ENCODE measurements around the gene DYRK2. TPM values are rescaled to one million over a fixed set of nuclear protein-coding genes. Genes with fewer than 3 reads are reported as not detected.
"Not testable (repeated sequence)": the region's sequence is repeated elsewhere in the genome, so short reads cannot be mapped to it uniquely, and the experiment has no call there.

The DYRK2 gene
- polyA plus RNA-seq, 3 donors, result 25.0 to 29.0 (median 27.0) TPM

DNA sequence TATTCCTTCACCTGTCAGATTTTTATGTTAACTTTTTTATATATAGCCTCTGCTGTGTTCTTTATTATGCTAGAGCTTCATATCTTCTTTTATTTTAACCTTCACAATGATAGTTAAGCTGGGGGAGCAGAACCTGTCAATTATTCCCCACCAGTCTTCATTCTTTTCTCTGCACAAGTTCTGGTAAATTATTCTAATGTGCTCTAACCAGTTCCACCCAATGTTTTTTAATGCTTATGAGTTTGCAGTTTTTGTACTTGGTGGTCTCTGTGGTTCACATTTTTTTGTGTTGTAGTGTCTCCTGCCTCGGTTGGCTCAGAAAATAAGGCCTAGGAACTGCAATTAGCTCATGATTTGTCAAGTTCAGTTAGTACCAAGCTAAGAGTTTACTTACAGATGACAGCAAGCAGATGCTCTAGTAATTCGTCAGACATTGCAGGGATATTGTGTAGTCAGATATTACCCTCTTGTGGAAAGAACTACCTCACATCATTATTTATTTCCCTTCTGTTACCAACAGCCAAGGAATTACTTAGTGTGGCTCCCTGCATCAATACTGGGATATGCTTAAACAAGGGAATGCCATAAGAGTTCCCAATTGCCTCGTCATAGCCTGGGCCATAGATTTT, 14.5 kb downstream of the DYRK2 start:
- no peak for DNase-seq (ENCODE audit: extremely low read depth in 1 of 11, low read depth in 9 of 11, low spot score in 4 of 11)

DNA sequence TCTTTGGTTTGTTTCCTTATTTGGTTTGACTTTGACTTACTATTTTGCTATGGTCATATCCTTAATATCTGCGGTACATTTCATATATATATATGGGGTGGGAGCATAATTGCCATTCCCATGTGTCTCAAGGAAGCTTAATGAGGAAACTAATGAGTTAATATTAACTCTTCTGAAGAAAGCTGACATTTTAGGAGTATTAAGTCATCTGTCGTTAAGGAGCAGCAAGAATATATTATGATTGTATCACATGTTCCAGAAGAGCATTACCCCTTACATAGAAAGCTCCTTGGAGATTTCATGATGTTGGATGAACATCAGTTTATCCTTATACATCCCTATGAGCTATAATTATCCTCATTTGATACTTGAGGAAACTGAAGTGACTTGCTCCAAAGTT, 15.6 kb downstream of the DYRK2 start:
- DNase-seq (ENCODE audit: extremely low read depth in 1 of 11, low read depth in 9 of 11, low spot score in 4 of 11), result no peak

DNA sequence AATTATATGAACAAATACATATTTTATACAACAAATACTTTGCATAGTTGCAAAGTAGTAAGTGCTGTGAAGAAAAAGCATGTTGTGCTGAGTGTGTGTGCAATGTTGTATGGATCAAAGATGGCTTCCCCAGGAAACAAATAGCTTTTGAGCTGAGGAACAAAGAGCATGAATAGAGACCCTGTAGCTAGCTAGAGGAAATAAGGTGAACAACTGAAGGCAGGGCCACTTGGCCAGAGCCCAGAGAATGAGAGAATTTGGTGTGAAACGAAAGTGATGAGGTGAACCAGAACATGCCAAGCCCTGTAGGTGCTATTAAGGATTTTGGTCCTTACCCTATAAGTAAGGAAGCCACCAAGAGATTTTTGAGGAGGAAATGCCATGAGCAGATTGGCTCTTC, 17.1 kb downstream of the DYRK2 start:
- no peak for DNase-seq (ENCODE audit: extremely low read depth in 1 of 11, low read depth in 9 of 11, low spot score in 4 of 11)

DNA sequence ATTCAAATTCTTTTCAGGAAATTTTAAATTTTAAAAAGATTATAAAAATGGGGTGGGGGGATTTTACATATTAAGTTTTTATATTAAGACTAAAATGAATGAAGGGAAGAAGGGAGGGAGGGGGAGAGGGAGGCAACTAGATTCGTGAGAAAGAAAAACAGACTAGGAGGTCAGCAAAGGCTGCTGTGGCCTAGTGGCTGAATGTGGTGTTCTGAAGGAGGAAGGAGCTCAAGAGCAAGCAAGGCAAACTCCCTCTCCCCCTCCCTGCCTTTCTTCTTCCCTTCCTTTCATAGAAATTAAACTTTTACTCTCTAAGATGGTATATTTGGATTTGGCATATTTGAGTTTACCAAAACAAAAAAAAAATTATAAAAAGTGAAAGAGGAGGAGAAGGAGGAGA, 18.1 kb downstream of the DYRK2 start:
- no peak for DNase-seq (ENCODE audit: extremely low read depth in 1 of 11, low read depth in 9 of 11, low spot score in 4 of 11)

DNA sequence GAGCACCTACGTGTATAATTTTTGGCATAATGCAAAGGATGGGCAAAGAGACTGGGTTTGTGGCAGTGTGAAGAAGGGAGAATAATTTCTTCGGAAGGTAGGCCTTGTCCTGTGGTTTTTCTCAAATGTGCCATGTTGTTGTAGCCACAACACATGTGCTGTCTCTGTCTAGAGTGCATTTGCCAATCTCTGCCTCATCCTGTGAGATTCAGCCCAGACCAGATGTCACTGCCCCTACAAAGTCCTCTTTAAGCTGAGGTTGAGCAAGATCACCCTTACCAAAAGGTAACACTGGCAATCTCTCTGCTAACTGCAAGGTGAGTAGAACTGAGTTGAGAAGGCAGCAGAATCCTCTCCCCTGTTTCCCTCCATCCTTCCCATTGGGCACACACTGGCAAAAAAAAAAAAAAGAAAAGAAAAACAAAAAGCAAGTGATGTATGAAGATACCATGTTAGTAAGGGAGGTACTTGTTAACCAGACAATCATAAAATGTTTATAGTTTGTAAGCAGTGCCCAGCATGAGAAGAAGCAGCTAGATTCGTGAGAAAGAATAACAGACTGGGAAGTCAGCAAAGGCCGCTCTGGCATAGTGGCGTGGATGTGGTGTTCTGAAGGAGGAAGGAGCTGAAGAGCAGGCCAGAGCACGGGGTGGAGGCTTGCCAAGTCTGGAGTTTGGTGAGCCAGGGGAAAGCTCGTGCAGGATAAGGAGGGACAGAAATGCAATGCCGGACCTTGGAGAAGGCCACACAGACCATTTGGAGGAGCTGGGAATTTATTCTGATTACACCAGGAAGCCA, 18.9 kb downstream of the DYRK2 start:
- no peak for DNase-seq (ENCODE audit: extremely low read depth in 1 of 11, low read depth in 9 of 11, low spot score in 4 of 11)

DNA sequence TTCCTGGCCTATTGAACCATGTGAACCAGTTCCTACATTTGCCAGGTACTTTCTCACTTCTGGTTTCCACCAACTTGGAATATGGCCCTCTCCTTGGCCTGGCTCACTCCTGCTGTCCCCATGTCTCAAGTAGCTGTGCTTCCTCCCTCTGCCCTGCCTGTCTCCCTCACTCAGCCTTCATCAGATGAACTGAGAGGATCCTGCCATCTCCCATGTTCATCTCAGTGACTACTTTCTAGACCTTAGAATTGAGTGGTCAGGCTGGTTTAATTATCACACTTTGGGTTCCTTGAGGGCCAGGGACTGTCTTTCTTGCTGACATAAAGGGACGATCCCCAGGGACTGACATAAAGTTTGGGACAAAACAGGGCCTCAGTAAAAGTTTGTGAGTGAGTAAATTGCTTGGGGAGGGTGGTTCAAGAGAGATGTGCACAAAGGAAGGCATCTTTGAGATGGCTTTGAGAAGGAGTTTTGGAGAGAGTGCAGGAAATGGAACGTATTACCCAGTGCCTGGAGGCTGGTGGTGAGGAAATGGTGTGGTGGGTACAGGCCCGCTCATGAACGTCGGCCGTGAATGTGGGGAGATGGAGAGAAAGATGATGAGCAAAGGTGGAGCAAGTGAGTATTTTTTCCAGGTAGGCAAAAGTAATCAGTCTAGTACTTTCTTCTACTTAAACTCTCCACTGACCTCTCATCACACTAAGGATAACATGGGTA, 20.8 kb downstream of the DYRK2 start:
- DNase-seq (ENCODE audit: extremely low read depth in 1 of 11, low read depth in 9 of 11, low spot score in 4 of 11), result no peak

DNA sequence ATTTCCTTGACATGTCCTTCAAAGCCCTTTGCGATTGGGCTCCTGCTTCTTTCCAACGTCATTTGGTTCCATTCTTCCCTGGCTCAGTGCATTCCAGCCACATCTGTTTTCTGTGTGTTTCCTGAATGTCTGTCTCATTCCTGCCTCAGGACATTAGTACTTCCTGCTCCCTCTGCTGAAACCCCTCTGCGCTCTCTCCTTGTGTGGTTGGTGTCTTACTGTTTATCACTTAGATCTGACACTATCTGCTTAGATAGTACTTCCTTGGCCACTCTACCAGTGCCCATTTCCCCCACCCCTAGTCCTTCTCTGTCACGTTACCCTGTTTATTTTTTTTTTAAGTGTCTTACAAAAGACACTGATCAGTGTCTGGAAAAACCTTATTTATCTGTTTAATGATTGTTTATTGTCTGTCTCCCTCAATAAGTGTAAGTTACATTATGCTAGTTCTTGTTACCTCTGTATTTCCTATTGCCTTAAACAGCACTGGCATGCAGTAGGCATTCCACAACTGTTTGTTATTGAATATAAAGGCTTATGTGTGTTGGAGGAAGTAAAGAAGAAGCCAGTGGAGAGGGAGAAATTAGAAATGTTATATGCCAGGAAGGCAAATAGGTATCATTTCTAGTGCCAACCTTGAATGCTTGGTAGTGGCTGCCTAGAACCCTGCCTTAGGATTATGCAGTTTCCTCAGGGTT, 21.5 kb downstream of the DYRK2 start:
- DNase-seq (ENCODE audit: extremely low read depth in 1 of 11, low read depth in 9 of 11, low spot score in 4 of 11), result no peak

DNA sequence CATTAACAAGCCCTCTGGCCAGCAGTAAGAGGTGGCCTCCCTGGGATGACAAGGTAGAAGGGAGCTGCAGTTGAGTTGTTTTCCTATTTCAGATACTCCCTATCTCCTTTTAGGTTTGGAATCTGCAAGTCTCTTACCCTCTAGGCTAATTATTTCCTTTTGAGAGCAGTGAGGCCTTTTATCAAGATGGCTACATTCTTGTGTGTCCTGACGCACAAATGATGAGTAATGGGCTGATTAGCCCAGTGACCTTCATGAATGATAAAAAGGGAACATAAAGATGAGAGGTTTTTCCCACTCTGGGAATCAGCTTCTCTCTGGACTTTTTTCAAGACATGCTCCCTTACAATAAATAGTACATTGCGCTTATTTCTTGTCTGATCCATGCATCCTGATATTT, 22.9 kb downstream of the DYRK2 start:
- no peak for DNase-seq (ENCODE audit: extremely low read depth in 1 of 11, low read depth in 9 of 11, low spot score in 4 of 11)

DNA sequence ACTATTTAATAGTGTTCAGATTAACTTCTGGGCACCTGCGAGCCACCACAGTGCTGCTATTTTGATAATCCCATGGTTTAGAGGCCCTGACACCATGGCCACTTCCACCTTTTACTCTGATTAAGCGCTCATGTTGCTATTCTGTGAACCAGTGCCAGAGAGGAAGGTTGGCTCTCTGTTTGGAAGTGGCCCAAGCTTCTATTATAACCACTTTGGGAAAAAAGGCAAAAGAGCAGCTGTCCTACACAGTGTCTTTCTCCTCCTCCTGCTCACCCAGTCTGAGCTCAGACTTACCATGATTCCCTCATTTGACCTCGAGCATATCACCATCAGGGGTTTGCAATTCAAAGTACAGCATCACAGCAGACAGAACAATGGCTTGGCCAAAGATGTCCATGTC, 23.3 kb downstream of the DYRK2 start:
- DNase-seq (ENCODE audit: extremely low read depth in 1 of 11, low read depth in 9 of 11, low spot score in 4 of 11), result no peak

DNA sequence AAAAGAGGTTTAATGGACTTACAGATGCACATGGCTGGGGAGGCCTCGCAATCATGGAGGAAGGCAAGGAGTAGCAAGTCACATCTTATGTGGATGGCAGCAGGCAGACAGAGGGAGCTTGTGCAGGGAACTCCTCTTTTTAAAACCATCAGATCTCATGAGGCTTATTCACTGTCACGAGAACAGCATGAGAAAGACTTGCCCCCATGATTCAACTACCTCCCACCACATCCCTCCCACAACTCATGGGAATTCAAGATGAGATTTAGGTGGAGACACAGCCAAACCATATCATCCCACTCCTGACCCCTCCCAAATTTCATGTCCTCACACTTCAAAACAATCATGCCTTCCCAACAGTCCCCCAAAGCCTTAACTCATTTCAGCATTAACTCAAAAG, 24.0 kb downstream of the DYRK2 start:
- not testable (repeated sequence) for DNase-seq (ENCODE audit: extremely low read depth in 1 of 11, low read depth in 9 of 11, low spot score in 4 of 11)

DNA sequence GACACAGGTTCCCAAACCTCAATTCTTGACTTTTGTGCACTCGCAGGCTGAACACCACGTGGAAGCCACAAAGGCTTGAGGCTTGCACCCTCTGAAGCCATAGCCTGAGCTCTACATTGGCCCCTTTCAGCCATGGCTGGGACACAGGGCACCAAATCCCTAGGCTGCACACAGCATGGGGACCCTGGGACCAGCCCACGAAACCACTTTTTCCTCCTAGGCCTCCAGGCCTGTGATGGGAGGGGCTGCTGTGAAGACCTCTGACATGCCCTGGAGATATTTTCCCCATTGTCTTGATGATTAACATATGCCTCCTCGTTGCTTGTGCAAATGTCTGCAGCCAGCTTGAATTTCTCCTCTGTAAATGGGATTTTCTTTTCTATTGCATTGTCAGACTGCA, 25.0 kb downstream of the DYRK2 start:
- DNase-seq (ENCODE audit: extremely low read depth in 1 of 11, low read depth in 9 of 11, low spot score in 4 of 11), result not testable (repeated sequence)

DNA sequence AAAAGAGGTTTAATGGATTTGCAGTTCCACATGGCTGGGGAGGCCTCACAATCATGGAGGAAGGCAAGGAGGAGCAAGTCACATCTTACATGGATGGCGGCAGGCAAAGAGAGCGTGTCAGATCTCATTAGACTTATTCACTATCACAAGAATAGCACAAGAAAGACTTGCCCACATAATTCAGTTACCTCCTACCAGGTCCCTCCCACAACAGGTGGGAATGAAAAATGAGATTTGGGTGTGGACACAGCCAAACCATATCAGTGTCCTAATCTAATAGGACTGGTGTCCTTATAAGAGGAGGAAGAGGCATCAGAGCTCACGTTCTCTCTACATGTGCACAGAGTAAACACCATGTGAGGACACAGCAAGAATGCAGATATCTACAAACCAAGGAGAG, 25.9 kb downstream of the DYRK2 start:
- DNase-seq (ENCODE audit: extremely low read depth in 1 of 11, low read depth in 9 of 11, low spot score in 4 of 11), result no peak

DNA sequence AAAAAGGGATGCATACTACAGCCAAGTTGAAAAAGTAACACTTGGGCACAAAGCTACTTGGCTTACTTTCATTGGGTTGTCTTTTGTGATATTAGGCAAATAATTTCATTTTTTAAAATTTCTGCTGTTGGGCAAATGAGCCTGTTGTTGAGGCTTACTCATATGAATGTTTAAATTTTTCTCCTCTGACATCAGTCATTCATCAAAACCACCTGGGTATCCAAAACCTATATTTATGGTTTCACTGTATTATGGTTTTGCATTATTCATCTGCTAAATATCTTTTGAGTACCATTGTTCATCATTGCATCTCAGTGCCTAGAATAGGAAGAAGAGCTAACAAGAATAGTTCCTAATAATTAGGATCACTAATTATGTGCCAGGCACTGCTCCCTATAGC, 28.1 kb downstream of the DYRK2 start:
- no peak for DNase-seq (ENCODE audit: extremely low read depth in 1 of 11, low read depth in 9 of 11, low spot score in 4 of 11)

DNA sequence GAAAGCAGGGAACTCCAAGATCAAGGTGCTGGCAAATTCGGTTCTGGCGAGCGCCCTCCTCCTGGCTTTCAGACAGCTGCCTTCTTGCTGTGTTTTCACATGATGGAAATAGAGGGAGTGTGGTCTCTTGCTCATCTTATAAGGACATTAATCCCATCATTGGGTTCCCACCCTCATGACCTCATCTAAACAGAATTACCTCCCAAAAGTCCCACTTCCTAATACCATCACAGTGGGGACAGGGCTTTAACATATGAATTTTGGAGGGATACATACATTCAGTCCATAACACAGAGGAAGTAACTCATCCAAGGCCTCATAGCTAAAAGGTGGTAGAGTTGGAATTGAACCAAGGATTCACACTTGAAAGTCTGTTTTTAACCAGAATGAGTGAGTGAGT, 28.6 kb downstream of the DYRK2 start:
- DNase-seq (ENCODE audit: extremely low read depth in 1 of 11, low read depth in 9 of 11, low spot score in 4 of 11), result no peak

DNA sequence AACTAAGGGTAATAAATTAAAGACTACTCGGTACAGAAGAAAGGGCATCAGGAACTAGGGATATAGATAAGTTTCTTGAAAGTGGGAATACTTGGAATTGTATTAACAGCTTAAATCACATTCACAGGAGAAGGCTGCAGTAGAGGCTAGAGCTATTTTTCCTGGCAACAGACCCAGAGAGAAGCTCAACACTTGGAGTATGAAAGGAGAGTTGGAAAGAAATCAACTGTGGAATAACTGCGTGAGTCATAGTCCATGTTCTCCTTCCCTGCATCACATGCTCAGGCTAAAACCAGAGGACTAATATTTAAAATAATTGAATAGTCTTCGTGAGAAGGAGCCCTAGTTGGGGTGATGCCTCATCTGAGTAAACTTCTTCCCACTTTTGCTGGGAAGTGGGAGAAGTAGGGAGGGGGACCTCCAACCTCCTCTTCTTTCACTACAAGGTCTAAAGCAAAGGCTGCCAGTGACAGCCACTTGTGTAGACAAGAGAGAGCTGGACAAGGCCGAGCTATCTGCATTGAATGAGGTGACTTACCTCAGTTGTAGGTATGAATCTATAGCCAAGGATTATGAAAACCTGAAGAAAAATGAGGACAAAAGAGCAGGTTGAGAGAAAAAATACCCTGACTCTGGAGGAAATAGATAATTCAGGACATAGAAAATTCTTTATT, 32.7 kb downstream of the DYRK2 start:
- DNase-seq (ENCODE audit: extremely low read depth in 1 of 11, low read depth in 9 of 11, low spot score in 4 of 11), result no peak

DNA sequence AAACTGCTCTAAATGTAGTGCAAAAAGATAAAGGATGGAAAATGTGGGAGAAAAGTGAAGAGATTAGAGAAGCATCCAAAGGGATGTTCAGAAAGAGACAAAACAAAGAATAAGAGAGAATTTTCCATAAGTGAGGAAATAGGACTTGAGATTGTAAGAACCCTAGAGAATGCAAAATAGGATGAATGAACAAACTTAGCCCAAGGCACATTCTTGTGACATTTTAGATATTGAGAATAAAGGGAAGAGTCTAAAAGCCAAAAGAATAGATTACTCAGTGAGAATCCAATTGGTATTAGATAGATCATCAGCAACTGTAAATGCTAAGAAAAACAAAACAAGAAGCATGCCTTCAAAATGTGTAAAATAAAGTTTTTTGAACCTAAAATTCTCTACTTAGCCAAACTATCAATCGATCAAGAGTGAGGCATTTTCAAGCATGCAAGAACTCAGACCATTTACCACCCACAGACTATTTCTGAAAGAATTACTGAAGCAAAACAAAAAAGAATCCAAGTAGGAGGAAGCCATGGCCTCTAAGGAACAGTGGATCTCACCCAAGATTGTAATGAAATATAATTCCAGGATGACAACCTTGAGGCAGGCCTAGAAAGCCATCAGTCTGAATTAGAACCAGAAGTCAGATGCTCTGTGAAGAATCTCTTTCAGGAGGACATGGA, 33.5 kb downstream of the DYRK2 start:
- no peak for DNase-seq (ENCODE audit: extremely low read depth in 1 of 11, low read depth in 9 of 11, low spot score in 4 of 11)

DNA sequence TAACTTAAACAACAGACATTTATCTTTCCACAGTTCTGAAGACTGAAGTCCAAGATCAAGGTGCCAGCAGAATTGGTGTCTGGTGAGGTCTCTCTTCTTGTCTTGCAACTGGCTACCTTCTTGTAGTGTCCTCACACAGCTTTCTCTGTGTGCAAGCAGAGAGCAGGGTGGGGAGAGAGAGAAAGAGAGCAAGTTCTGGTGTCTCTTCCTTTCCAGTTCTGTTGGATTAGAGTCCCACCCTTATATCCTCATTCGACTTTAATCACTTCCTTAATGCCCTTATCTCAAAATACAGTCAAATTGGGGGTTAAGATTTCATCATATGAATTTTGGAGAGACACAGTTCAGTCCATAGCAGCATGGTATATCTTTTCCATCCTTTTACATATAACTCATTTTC, 40.8 kb downstream of the DYRK2 start:
- DNase-seq (ENCODE audit: extremely low read depth in 1 of 11, low read depth in 9 of 11, low spot score in 4 of 11), result no peak

DNA sequence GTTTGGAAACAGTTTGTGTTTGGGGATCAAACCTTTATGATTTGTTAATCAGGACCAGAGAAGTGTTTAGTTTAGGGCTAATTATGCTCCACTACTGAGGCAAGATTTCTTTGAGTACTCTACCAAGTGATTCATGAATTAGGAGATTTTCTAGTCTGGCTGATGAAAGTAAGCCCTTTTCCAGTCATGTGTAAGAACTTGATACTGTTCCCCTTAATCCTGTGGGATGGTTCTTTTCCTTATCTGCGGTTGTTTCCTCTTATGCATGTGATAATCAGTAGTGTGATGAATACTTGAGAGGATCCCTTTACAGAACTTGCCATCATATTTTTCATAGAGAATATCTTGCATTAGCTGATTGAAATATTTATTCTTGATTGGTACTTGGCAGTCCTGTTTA, 42.1 kb downstream of the DYRK2 start:
- DNase-seq (ENCODE audit: extremely low read depth in 1 of 11, low read depth in 9 of 11, low spot score in 4 of 11), result no peak

DNA sequence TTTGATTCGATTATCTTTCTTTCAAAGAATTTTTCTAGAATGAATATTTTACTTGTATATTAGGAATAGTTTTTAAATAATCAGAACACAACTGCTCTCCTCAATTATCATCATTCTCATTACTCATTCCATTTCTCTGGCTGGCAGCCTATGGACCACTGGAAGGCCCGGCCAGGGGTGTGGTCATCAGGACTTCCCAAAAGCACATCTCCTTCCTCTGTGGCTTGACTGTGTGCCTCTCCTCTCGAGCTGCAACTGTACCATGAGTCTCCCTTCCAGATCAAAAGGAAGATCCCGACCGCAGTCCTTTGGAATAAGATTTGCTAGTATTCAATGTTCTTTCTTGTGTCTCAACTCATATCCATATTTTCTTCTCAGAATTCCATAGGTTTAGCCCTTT, 42.7 kb downstream of the DYRK2 start:
- no peak for DNase-seq (ENCODE audit: extremely low read depth in 1 of 11, low read depth in 9 of 11, low spot score in 4 of 11)

Data from renal cortex interstitium (tissue), 11 donors.